Spinal cord (tissue), 10 donors: ENCODE results near the gene PWWP2A. TPM values are rescaled to one million over a fixed set of nuclear protein-coding genes. Genes with fewer than 3 reads are reported as not detected.
"Not testable (repeated sequence)": the region's sequence is repeated elsewhere in the genome, so short reads cannot be mapped to it uniquely, and the experiment has no call there.

Experiments
- DNase-seq, 6 donors: peaks; one replicate each; pipeline versions ENCODE4 v3.0.0 to v3.0.0-alpha.2; 2013 to 2015; ENCODE audit warnings: low spot score in 6 of 6, low read depth in 4 of 6
- H3K27ac ChIP-seq: one replicate; pipeline ENCODE4 v1.5.1; 2013; ENCODE audit warnings: low read depth, low read length, control low read depth
- H3K27me3 ChIP-seq: one replicate; pipeline ENCODE4 v1.6.1; 2013; ENCODE audit warnings: low read length; ENCODE audit not compliant: control insufficient read depth, insufficient read depth
- H3K36me3 ChIP-seq: one replicate; pipeline ENCODE4 v1.6.1; 2013; ENCODE audit warnings: low read length; ENCODE audit not compliant: control insufficient read depth, insufficient read depth
- H3K4me1 ChIP-seq: one replicate; pipeline ENCODE4 v1.6.1; 2013; ENCODE audit warnings: low read length; ENCODE audit not compliant: control insufficient read depth, insufficient read depth
- H3K4me3 ChIP-seq: one replicate; pipeline ENCODE4 v1.5.1; 2013; ENCODE audit warnings: low read depth, low read length, control low read depth
- H3K9me3 ChIP-seq: one replicate; pipeline ENCODE4 v1.6.1; 2013; ENCODE audit warnings: low read length; ENCODE audit not compliant: control insufficient read depth, insufficient read depth
- WGBS: methylation state at CpG from one replicate; pipeline ENCODE4 v1.1.5; 2013; ENCODE audit warnings: missing lambda C conversion rate; ENCODE audit not compliant: insufficient coverage; 5-methylcytosine and 5-hydroxymethylcytosine counted together
- polyA plus RNA-seq, 2 donors: library from polyadenylated mRNA; unstranded; fragments of 120-200 nt; gene quantifications; one replicate each; pipeline ENCODE4 v1.2.1, GENCODE V29; 2013; ENCODE audit not compliant: insufficient read length in 2 of 2
- total RNA-seq, 2 donors: library from RNA; depleted of rRNA in 1 of 2; stranded (reverse); fragments of 120-200 nt in 1 of 2; fragments of >200 nt in 1 of 2; gene quantifications; one replicate each; pipeline versions ENCODE4 v1.2.3 to v1.2.4, GENCODE V29; 2013 to 2014
- donor health status: healthy.

PWWP2A gene
- total and polyA plus RNA-seq, 4 donors: 22.6 to 34.8 (median 28.9) TPM

GRCh38 chr5:160082614-160083500 lies 36.4 kb downstream of the PWWP2A start:
- Histone ChIP-seq H3K27ac (no peak overlapping the region), H3K9me3 (no peaks in the 10 kb centered on the region), H3K36me3 (no peaks in the 10 kb centered on the region), H3K4me3 (no peak overlapping the region), H3K4me1 (no peaks in the 10 kb centered on the region), H3K27me3 (no peaks in the 10 kb centered on the region)
- DNase-seq: peak in 1 of 6 donors; percentile 59
- WGBS: 72% methylated on average over 2 of the region's 9 CpGs

GRCh38 chr5:160081495-160081894 lies 37.8 kb downstream of the PWWP2A start:
- WGBS: 100% methylated on average over 1 of the region's 3 CpGs
- Histone ChIP-seq H3K36me3 (no peaks in the 10 kb centered on the region), H3K27ac (no peak overlapping the region), H3K9me3 (no peaks in the 10 kb centered on the region), H3K4me3 (no peak overlapping the region), H3K4me1 (no peaks in the 10 kb centered on the region), H3K27me3 (no peaks in the 10 kb centered on the region)
- no peak for DNase-seq

- 100% methylated on average over 2 of the region's 2 CpGs for WGBS
- no peak overlapping the region for H3K4me3 ChIP-seq
- no peak for DNase-seq
- H3K9me3 ChIP-seq: no peaks in the 10 kb centered on the region
- no peaks in the 10 kb centered on the region for H3K27me3 ChIP-seq
- no peaks in the 10 kb centered on the region for H3K4me1 ChIP-seq
- H3K36me3 ChIP-seq: no peaks in the 10 kb centered on the region
- H3K27ac ChIP-seq: no peak overlapping the region
Measured at GRCh38 chr5:160079753-160080152, 39.5 kb downstream of the PWWP2A start.

- no peak for DNase-seq
- Histone ChIP-seq H3K36me3 (no peaks in the 10 kb centered on the region), H3K27ac (no peak overlapping the region), H3K4me3 (no peak overlapping the region), H3K9me3 (no peaks in the 10 kb centered on the region), H3K27me3 (no peaks in the 10 kb centered on the region), H3K4me1 (peaks cover 4% of the 10 kb centered on the region)
- WGBS: no CpG with 5 or more reads among the region's 2 CpGs
Measured at GRCh38 chr5:160076997-160077396, 42.3 kb downstream of the PWWP2A start.

DNA sequence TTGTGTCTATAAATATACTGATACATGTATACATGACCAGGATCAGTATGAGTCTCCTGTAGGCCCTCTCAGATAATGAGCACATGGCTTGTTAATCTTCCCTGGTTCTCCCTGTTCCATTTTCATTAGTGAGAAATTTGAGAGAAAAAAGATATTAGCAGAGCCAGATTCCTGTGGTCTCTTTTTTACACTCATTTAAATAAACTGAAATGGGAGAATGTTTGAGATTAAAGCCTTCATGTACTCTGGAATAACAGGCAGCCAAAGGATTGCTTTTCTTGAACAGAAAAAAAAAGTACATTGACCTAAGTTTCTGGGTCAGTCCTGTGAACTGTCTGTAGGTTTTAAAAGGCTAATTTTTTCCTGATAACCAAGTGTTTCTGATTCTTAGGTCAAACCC lies 44.2 kb downstream of the PWWP2A start:
- Histone ChIP-seq H3K4me1 (peaks cover 4% of the 10 kb centered on the region), H3K27me3 (no peaks in the 10 kb centered on the region), H3K4me3 (no peak overlapping the region), H3K9me3 (no peaks in the 10 kb centered on the region), H3K27ac (no peak overlapping the region), H3K36me3 (peaks cover 3% of the 10 kb centered on the region)
- no peak for DNase-seq

GRCh38 chr5:160071916-160072315 lies 47.3 kb downstream of the PWWP2A start:
- H3K4me3 ChIP-seq: no peak overlapping the region
- WGBS: 44% methylated on average over 2 of the region's 2 CpGs
- H3K27ac ChIP-seq: no peak overlapping the region

GRCh38 chr5:160071516-160071915 lies 47.7 kb downstream of the PWWP2A start:
- Histone ChIP-seq H3K9me3 (no peaks in the 10 kb centered on the region), H3K27me3 (no peaks in the 10 kb centered on the region), H3K27ac (no peak overlapping the region), H3K4me1 (peaks cover 4% of the 10 kb centered on the region), H3K36me3 (peaks cover 6% of the 10 kb centered on the region), H3K4me3 (no peak overlapping the region)
- 30% methylated on average over 4 of the region's 8 CpGs for WGBS
- peak in 2 of 6 donors; percentile 77 for DNase-seq

More at GRCh38 chr5:160071916-160072315, 47.3 kb downstream of the PWWP2A start:
- Histone ChIP-seq H3K36me3 (peaks cover 6% of the 10 kb centered on the region), H3K9me3 (no peaks in the 10 kb centered on the region), H3K4me1 (peaks cover 4% of the 10 kb centered on the region), H3K27me3 (no peaks in the 10 kb centered on the region)
- no peak for DNase-seq

GRCh38 chr5:160069120-160069519 lies 50.1 kb downstream of the PWWP2A start:
- not testable (repeated sequence) for H3K9me3 ChIP-seq, DNase-seq, H3K4me3 ChIP-seq, H3K27ac ChIP-seq, H3K4me1 ChIP-seq, H3K27me3 ChIP-seq
- 100% methylated on average over 2 of the region's 5 CpGs for WGBS
- peaks cover 12% of the 10 kb centered on the region for H3K36me3 ChIP-seq

- no peak overlapping the region for H3K27ac ChIP-seq
- WGBS: 58% methylated on average over 5 of the region's 9 CpGs
- H3K4me1 ChIP-seq: peaks cover 7% of the 10 kb centered on the region
- no peaks in the 10 kb centered on the region for H3K27me3 ChIP-seq
- no peak overlapping the region for H3K4me3 ChIP-seq
- peaks cover 28% of the 10 kb centered on the region for H3K36me3 ChIP-seq
- no peaks in the 10 kb centered on the region for H3K9me3 ChIP-seq
- DNase-seq: peak in 1 of 6 donors; percentile 11
Measured at GRCh38 chr5:160064995-160065614, 54.1 kb downstream of the PWWP2A start.

- Histone ChIP-seq H3K27ac (no peak overlapping the region), H3K36me3 (peaks cover 28% of the 10 kb centered on the region), H3K4me1 (peaks cover 7% of the 10 kb centered on the region), H3K4me3 (no peak overlapping the region), H3K27me3 (no peaks in the 10 kb centered on the region), H3K9me3 (no peaks in the 10 kb centered on the region)
- WGBS: 33% methylated on average over 1 of the region's 1 CpG
- DNase-seq: no peak
Measured at GRCh38 chr5:160064417-160064810, 54.8 kb downstream of the PWWP2A start.
